GM18519 (cell line): Measurements from ENCODE around the gene C10orf105.

Experiments
- ATAC-seq: cut with Tn5 transposase; IDR thresholded peaks from one replicate; pipeline ENCODE4 v1.9.1; 2021; ENCODE audit warnings: mild to moderate bottlenecking, moderate library complexity; ENCODE audit not compliant: unreplicated experiment, low FRiP score

C10orf105 gene

DNA sequence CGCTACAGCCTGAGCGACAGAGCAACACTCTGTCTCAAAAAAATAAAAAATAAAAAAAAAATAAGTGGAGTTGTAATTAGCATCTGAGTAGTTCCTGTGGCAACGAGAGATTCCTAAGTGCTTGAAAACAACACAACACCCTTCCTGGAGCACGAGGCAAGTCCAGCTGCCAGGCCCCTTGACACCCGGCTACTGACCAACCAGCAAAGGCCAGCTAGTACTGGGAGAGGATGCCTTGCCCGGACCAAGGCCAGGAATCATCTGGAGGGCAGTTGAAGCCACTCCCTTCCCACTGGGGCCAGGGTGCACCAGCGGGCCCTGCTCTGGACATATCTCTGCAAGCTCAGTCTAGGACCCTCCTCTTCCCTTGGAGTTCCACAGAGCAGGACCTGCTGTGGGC, 536 bp downstream of the C10orf105 start:
- no peak for ATAC-seq

DNA sequence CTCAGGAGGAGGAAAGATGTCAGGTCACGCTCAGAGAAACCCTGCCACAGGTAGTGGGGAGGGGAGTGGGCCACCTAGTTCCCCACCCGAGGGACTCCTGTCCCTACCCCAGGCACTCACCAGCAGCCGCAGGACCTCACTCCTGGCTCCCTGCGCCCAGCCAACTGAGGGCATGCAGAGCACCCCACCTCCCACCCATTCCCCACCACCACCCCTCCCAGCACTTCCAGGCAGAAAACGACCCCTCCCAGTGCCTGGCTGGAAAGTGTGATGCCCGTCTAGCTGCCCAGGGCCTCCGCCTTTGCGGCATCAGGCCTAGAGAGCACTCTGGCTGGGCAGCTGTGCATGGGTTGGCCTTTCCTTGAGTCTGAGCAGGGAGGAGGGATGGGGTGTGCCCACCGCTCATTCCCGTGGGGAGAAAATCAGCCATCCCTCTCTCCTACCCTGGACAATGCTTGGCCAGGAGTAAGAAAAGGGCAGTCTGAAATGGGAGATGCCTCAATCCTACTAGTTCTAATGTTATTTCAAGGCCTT, 1.3 kb downstream of the C10orf105 start:
- no peak for ATAC-seq

DNA sequence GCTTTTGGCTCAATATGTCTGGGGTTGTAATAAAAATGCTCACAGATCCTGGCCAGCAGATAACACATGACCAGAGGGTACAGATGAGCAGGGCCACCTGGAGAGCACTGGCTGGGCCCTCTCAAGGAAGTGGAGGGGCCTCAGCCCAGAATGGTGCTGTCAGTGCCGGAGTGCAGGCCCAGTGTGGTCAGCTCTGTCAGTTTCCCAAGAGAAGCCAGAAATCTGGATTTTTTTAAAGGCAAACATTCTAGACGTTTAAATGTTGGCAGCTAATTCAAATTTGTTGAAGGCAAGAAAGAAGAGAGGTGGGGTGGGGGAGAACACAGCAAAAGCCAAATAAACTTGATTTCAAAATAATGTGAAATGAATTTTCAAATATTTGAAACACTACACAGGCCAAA, 2.0 kb downstream of the C10orf105 start:
- ATAC-seq = no peak

- ATAC-seq = no peak
Measured at GRCh38 chr10:71717056-71717455, 2.5 kb downstream of the C10orf105 start.

DNA sequence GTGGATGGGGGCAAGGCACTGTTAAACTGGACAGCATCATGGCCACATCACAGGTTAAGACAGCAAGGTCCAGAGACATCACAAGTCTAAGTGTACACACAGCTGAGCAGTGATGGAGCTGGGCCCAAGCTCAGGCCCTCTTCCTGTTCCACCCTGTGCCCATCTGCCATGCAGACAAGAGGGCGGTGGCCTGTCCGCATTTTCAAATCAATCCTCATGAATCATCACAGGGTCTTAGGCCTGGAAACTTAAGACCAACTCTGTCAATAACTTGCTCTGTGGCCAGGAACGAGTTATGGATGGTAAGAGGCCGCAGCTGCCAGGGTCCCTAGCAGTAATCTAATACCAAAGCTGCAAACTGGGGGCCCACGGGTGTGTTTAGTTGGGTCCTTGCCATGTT, 3.2 kb downstream of the C10orf105 start:
- ATAC-seq = no peak

DNA sequence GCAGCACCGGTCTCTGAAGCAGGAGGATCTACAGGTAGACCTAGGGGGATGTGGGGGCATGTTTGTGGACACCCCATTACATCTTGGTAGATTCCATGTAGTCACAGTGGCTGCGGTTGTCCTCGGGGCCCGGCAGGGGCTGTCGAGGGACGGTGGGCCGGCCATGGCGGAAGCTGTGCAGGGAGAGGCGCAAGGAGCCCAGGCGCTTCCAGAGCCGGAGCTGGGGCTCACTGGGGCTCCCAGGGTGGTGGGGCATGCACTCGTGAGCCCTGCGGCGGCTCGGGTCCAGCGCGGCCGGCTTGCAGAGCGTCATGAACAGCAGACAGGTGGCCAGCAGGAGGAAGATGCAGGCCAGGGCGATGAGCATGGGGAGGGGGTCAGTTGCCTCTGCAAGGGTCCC, 3.7 kb downstream of the C10orf105 start:
- ATAC-seq = no peak

DNA sequence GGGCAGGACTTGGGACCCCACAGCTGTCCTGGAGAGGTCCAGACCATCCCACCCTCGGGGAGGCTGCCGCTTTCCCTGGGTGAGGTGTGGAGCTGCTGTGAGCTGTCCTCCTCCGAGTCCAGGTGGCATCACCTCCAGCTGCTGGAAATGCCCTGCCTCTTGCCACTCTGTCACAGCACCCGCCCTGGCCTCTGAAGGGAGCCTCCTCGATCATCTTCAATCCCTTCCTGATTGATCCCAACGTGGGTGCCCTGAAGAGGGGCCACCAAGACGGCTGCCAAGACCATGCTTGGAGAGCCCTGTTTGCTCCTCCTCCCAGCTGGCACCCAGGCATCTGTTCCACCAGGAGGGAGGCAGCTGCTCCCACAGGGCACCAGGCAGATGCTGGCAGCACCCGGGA, 4.6 kb downstream of the C10orf105 start:
- no peak for ATAC-seq

DNA sequence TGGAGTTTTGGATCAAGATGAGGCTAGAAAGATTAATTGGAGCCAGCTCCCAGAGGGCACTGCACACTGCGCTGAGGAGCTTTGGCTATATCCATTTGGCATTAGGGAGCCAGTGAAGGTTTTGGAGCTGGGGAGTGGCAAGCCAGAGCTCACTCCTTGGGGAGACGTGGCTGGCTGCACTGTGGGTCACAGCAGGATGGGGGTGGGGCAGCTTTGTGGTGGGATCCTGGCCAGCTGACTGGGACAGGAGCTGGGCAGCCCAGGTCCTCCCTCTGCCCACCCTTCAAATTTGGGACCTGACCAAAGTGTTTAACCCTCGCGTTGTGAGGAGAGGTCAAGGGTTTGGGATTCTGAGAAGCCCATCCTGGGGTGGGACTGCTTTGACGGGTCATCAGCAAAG, 5.0 kb downstream of the C10orf105 start:
- no peak for ATAC-seq

DNA sequence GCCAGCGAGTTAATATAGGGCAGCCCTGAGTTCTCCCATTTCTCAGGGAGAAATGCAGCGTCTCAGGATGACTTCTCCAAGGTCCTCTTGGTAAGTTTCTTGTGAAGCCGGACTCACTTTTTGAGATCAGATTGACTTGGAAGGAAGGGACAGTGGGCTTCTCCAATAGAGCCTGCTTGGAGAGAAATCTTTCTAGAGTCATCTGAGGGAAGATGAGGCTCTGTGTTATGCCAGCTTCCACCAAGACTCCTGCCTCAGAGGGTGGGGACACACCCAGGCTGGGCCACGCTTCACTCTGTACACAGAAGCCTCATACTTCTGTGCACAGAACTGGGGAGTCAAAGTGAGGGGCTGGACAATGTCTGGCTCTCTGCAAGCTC, 5.6 kb downstream of the C10orf105 start:
- ATAC-seq = no peak

GRCh38 chr10:71713135-71714030, 6.2 kb downstream of the C10orf105 start:
- ATAC-seq = no peak

GRCh38 chr10:71712572-71713134, 6.9 kb downstream of the C10orf105 start:
- ATAC-seq = no peak

DNA sequence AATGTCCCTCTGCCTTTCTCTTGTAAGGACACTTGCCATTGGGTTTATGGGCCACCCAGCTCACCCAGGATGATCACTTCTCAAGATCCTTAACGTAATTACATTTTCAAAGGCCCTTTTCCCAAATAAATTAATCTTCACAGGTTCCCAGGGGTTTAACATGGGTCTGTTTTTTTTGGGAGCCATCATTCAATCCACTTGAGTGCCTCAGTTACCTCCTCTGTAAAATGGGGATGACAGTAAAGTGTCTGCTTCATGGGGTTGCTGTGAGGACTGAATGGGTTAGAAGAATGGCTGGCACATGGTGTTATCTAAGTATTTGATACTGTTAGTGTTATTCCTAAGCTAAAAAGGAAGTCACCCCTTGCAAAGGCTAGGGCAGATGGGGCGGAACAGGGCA, 7.4 kb downstream of the C10orf105 start:
- ATAC-seq = no peak

DNA sequence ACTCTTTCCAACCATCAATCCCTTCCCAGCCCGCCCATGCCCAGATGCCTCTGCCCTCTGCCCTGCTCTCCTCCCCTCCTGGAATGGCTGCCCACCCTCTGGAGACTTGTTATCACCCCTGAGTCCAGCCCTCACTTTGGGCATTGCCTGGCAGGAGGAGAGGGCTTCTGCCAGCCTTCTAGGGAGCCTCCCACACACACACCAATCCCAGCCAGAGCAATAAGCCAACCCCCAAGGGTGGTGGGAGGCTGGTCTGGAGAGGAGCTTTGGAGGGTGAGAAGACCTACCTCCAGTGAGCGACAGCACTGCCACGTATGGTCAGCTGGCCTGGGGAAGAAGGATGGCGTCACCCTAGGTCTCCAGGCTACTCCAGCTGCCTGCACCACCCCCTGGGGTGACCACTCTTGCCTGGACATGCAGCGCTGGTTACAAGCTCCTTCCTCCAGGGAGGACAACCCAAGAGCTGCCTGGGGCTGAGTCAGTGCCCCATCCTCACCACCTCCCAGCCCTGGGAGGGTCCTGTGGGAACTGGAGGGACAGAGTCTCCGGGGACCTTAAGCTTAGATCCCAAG, 8.4 kb downstream of the C10orf105 start:
- no peak for ATAC-seq

GRCh38 chr10:71710519-71710918, 9.1 kb downstream of the C10orf105 start:
- no peak for ATAC-seq

- ATAC-seq = no peak
Measured at GRCh38 chr10:71708897-71709882, 10.4 kb downstream of the C10orf105 start.

- no peak for ATAC-seq
Measured at GRCh38 chr10:71708301-71708703, 11.3 kb downstream of the C10orf105 start.

DNA sequence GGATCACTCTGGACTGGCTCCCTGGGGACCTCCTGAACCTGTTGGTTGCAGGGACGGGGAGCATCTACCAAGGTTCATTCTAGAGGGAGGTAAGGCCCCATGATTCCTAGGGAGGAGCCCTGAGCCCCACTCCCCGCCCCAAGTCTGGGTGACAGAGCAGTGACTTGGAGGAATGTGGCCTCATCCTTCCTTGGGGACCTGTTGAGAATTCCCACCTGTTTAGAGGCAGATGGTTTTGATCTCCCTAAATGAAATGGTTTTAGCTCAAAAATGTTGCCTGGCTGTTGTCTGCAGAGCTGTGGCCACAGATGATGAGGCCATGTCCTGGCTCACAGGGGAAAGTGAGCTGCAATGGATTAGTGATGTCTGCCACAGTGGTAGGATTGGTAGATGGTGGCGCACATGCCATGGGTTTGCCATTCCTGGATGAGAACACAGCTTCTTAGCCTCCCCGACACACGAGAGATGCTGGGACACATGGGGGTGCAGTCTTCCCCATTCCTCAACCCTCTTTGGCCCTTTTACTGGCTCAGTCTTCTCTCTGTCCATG, 12.3 kb downstream of the C10orf105 start:
- ATAC-seq = no peak

GRCh38 chr10:71706216-71707121, 13.1 kb downstream of the C10orf105 start:
- ATAC-seq = no peak

DNA sequence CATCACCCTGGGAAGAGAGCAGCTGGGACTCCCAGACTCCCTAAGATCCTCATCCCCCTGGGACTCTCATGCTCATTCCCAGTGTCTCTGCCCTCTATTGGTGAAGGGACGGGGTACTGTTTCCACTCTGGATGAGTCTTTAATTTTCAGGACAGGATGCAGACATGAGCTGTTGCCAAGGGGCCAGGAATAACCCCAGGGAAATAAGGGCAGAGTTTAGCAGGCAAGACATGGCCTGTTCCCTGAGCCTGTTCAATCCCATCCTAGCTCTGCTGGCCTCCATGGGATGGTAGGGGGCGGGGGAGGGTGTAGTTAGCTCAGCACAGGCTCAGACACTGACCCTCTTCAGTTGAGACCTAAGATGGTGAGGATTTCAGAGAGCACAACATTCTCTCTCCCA, 14.0 kb downstream of the C10orf105 start:
- ATAC-seq = no peak
